Coronary artery (tissue), 2 donors: Measurements from ENCODE around the gene EHD4.

Experiments used
- DNase-seq: peaks from one replicate; pipeline ENCODE4 v3.0.0-alpha.2; 2017; ENCODE audit warnings: low spot score
- H3K27ac ChIP-seq, 2 donors: fragments of 200-600 bp; sonication (generic); one replicate each; pipeline ENCODE4 v1.5.1; 2016 to 2019
- H3K4me3 ChIP-seq: fragments of 200-600 bp; sonication (generic); 2 replicates; pipeline ENCODE4 v1.5.1; 2016; ENCODE audit warnings: mild to moderate bottlenecking, moderate library complexity
- CTCF ChIP-seq: fragments of 200-600 bp; sonication (generic); IDR thresholded peaks from one replicate; pipeline ENCODE4 v1.5.1; 2019; ENCODE audit warnings: antibody characterized with exemption

EHD4 gene

DNA sequence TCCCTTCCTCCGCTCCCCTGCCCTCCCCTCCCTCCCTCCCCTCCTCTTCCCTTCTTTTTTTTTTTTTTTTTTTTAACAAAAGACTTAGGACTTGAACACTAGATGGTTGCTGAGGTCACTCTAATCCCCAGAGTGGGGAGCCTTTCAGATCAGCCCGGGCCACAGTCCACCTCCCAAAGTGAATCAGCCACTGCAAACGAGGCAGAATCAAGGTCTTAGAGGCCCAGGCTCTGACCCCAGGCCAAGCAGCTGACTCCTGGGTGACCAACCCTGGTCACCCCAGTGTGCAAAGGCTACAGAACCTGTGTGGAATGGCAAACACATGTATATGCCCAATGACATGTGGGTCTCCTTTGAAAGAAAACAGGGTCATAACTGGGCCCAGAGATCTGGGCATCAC lies 18.3 kb upstream of the EHD4 start:
- H3K27ac ChIP-seq = no peak overlapping the region
- DNase-seq = no peak
- no peak overlapping the region for H3K4me3 ChIP-seq
- no peak for TF ChIP-seq CTCF

DNA sequence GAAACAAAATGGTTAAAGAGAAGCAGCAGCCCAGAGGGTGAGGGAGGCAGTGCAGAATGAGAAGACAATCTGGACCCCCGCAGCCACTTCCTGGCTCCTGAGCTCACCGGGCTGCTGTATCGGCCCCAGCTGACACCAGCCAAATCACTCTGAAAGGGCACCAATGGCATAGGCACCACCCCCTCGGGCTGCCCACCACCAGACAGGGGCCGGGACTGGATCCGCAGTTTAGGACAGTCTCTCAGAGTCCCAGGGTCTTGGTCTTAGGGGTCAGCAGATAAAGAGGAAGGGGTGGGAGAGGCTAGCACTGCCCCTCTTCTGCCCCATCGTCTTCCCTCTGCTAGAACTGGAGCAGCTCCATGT lies 17.9 kb upstream of the EHD4 start:
- no peak overlapping the region for H3K4me3 ChIP-seq
- H3K27ac ChIP-seq = no peak overlapping the region
- no peak for DNase-seq
- TF ChIP-seq CTCF = no peak

- Histone ChIP-seq H3K27ac (no peak overlapping the region), H3K4me3 (no peak overlapping the region)
- peak; percentile 96 for TF ChIP-seq CTCF
- no peak for DNase-seq
Measured at GRCh38 chr15:41989573-41990242, 17.4 kb upstream of the EHD4 start.

DNA sequence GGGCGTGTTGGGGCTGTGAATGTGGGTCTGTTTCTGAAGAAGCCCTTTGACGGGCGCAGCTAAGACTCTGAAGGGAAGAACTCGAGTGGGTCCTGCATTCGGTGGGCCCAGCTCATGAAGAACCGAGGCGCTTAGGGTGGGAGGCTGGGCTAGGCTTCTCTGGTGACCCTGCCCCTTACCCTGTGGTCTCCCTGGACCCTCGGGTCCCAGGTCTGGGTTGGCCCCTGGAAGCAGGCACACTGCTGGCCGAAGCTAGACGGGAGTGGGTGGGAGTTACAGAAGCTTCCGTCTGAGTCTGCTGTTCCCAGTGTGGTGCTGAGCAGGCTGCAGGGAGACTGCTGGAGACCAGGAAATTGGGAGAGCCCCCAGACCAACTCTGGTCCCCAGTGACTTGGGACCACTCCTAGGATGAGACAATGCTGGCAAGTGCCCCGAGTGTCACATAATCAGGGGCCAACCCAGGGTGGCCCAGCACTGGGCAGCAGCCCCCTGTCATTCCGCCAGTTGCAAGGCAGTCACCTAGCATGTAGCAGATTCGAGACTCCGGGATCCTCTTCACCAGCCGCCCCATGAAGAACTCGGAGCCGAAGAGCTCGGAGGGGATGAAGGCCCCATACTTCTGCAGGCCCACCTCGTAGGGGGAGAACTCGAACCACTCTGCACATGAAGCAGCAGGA lies 16.7 kb upstream of the EHD4 start:
- TF ChIP-seq CTCF = no peak
- no peak overlapping the region for H3K4me3 ChIP-seq
- no peak for DNase-seq
- no peak overlapping the region for H3K27ac ChIP-seq

DNA sequence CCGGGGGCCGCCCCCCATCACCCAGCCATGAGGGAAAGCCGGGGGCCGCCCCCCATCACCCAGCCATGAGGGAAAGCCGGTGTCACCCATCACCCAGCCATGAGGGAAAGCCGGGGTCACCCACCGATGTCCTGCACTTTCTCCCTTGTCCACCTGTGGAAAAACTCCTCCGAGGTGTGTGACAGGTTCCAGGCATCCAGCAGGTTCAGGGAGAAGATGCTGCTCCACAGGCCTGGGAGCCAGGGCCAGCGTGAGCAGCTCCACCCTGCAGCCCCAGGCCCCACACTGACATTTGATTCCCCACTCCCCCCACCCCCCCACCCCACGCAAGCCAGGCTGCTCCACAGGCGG lies 15.5 kb upstream of the EHD4 start:
- TF ChIP-seq CTCF = no peak
- no peak for DNase-seq
- Histone ChIP-seq H3K4me3 (no peak overlapping the region), H3K27ac (no peak overlapping the region)

DNA sequence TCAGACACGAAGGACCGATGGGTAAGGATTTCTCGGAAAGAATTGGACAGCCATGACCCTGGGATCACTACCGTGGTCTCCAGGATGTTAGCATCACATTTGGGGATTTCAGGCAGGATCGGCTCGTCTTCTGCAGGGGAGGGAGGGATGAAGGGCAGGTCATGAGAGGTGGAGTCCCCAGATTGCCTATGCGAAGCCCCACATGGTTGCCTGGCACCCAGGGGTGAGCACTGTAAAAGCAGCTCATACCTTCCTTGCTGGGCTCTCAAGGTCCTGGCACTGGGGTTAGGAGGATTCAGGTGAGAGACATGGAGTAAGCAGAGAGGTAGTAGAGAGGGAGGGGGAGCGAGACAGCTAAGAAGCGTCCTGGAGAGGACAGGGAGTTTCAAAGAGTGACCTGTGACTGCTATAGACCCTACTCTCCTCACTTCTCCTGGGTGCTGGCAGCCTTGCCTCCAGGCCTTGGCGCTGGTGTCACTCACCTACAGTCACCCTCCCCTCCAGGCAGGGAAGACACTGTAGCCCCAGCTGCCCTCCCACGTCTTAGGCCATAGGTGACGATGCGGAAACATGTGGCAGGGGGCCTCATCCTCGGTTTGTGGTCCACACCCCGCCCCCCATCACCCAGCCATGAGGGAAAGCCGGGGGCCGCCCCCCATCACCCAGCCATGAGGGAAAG lies 15.0 kb upstream of the EHD4 start:
- DNase-seq = no peak
- no peak for TF ChIP-seq CTCF
- H3K27ac ChIP-seq = no peak overlapping the region
- no peak overlapping the region for H3K4me3 ChIP-seq
